AG09319 (cell line): Measurements from ENCODE around the gene CGRRF1.

Experiments
- DNase-seq: peaks from one replicate; pipeline ENCODE4 v3.0.0-alpha.2; 2010; ENCODE audit warnings: low read depth; ENCODE audit errors: extremely low read depth
- CTCF ChIP-seq: IDR thresholded peaks from 2 replicates; pipeline ENCODE4 v1.5.1; 2011; ENCODE audit warnings: low read depth, mild to moderate bottlenecking, inconsistent platforms, low read length, moderate library complexity

CGRRF1 gene

GRCh38 chr14:54489731-54490444 is 19.8 kb upstream of the CGRRF1 start:
- DNase-seq: no peak
- TF ChIP-seq CTCF: no peak

- no peak for DNase-seq
- TF ChIP-seq CTCF: no peak
These were observed 19.1 kb upstream of the CGRRF1 start for GRCh38 chr14:54490445-54491175.

GRCh38 chr14:54493293-54493692 is 16.4 kb upstream of the CGRRF1 start:
- TF ChIP-seq CTCF: no peak
- no peak for DNase-seq

- no peak for DNase-seq
- no peak for TF ChIP-seq CTCF
These were observed 12.5 kb upstream of the CGRRF1 start for GRCh38 chr14:54497224-54497623.

GRCh38 chr14:54498095-54498531 is 11.6 kb upstream of the CGRRF1 start:
- DNase-seq: no peak
- TF ChIP-seq CTCF: no peak

- no peak for TF ChIP-seq CTCF
- no peak for DNase-seq
These were observed 11.1 kb upstream of the CGRRF1 start for GRCh38 chr14:54498579-54498978.

- TF ChIP-seq CTCF: no peak
- no peak for DNase-seq
These were observed 9.0 kb upstream of the CGRRF1 start for GRCh38 chr14:54500744-54501143.
